GM21367 (cell line): ENCODE results near the gene LIPC.

ENCODE experiments used
- ATAC-seq: cut with Tn5 transposase; IDR thresholded peaks from one replicate; pipeline ENCODE4 v1.9.1; 2021; ENCODE audit not compliant: unreplicated experiment

The LIPC gene

GRCh38 chr15:58512522-58512921, 80.7 kb downstream of the LIPC start:
- ATAC-seq = no peak

- no peak for ATAC-seq
Observed at GRCh38 chr15:58513008-58513407, 81.2 kb downstream of the LIPC start.

- ATAC-seq = no peak
Observed at GRCh38 chr15:58513726-58514336, 82.0 kb downstream of the LIPC start.

GRCh38 chr15:58515807-58516206, 84.0 kb downstream of the LIPC start:
- no peak for ATAC-seq

- no peak for ATAC-seq
Observed at GRCh38 chr15:58517252-58517681, 85.5 kb downstream of the LIPC start.

GRCh38 chr15:58517682-58518525, 86.1 kb downstream of the LIPC start:
- ATAC-seq = peak; percentile 77

GRCh38 chr15:58518626-58519025, 86.8 kb downstream of the LIPC start:
- ATAC-seq = no peak

GRCh38 chr15:58519516-58519915, 87.7 kb downstream of the LIPC start:
- no peak for ATAC-seq

GRCh38 chr15:58520464-58520863, 88.7 kb downstream of the LIPC start:
- no peak for ATAC-seq

- ATAC-seq = no peak
Observed at GRCh38 chr15:58520936-58521292, 89.1 kb downstream of the LIPC start.

- no peak for ATAC-seq
Observed at GRCh38 chr15:58521293-58521991, 89.7 kb downstream of the LIPC start.

- ATAC-seq = no peak
Observed at GRCh38 chr15:58522391-58522790, 90.6 kb downstream of the LIPC start.

GRCh38 chr15:58522865-58523264, 91.1 kb downstream of the LIPC start:
- no peak for ATAC-seq

- no peak for ATAC-seq
Observed at GRCh38 chr15:58523634-58524033, 91.8 kb downstream of the LIPC start.

GRCh38 chr15:58524247-58524646, 92.5 kb downstream of the LIPC start:
- no peak for ATAC-seq

GRCh38 chr15:58525991-58526421, 94.2 kb downstream of the LIPC start:
- no peak for ATAC-seq

- ATAC-seq = no peak
Observed at GRCh38 chr15:58526647-58527192, 94.9 kb downstream of the LIPC start.

- no peak for ATAC-seq
Observed at GRCh38 chr15:58527573-58528187, 95.9 kb downstream of the LIPC start.

- no peak for ATAC-seq
Observed at GRCh38 chr15:58528188-58528870, 96.5 kb downstream of the LIPC start.

- ATAC-seq = no peak
Observed at GRCh38 chr15:58529041-58529440, 97.2 kb downstream of the LIPC start.
